Activated gamma-delta T cell (primary cell): ENCODE data around the gene SOX30.

Source experiments
- DNase-seq: peaks from one replicate; lab custom pipeline; 2025; lab: John Stamatoyannopoulos, UW

SOX30 gene

DNA sequence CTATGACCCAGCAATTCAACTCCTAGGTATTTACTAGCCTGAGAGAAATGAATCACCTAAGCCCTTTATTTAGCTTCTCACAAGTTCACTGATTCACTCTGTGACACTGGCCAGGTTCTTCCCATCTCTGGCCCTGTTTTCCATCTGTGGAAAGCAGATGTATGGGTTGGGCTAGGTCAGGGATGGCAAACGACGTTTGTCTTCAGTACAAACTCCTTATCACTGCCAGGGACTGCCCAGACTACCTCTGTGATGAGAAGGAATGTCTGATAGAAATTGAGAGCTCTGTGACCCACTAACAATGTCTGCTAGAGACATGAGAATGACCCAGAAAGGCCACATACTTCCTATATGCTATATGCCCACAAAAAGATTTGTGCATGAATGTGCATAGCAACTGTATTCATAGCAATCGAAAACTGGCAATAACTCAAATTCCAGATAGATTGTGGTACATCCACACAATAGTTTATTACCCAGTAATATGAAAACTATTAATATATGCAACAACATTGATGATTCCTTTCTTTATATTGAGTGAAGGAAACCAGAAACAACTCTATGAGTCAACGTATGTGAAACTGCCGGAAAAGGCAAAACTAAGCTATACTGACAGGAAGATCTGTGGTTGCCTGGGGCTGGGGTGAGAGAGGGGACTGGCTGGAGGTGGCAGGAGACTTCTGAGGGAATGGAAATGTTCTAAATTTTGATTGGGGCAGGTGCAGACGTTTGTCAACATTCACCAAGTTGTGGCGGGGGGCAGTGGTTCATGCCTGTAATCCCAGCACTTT is 44.7 kb downstream of the SOX30 start:
- DNase-seq = no peak

GRCh38 chr5:157606046-157606445 is 46.2 kb downstream of the SOX30 start:
- no peak for DNase-seq

- DNase-seq = no peak
Observed at GRCh38 chr5:157603333-157604190, 48.7 kb downstream of the SOX30 start.

GRCh38 chr5:157602505-157602904 is 49.7 kb downstream of the SOX30 start:
- DNase-seq = no peak

- DNase-seq = no peak
Observed at GRCh38 chr5:157600252-157600651, 52.0 kb downstream of the SOX30 start.

DNA sequence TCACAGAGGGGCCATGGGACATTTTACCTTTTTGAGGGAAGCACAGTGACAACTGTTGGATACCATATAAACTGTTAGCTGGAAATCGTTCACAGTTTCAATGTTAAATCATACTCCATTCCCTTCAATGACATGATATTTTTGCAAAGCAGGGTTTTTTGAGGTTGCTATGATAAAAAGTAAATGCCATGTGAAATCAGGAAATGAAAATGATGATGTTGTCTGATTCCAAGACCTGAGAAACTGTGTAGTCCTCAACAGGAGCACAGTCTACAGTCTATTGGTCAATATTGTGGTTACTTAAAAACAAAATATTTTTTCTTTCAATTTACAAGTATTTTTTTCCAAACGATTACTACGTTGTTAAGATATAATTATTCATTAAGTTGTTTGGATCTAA is 52.7 kb downstream of the SOX30 start:
- no peak for DNase-seq

DNA sequence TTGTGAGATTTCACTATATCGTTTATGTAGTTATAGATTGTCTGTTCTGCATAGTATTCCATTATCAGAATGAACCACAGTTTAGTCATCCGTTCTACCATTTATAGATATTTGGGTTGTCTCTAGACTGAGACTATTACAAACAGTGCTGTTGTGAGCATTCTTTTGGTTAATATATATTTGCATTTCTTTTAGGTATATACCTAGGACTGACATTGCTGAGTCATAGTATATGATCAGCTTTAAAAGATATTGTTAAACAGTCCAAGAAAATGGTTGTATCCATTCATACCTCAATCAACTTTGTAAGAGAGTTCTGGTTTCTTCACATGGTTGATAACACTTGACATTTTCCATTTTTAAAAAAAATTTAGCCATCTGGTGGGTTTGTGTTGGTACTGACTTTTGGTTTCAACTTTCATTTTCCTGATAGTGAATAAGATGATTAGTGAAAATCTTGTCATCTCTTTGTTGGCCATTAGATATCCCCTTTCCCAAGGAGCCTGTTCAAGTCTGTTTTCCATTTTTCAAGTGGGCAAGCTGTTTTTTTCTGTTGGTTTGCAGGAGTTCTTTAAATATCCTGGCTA is 53.8 kb downstream of the SOX30 start:
- no peak for DNase-seq

DNA sequence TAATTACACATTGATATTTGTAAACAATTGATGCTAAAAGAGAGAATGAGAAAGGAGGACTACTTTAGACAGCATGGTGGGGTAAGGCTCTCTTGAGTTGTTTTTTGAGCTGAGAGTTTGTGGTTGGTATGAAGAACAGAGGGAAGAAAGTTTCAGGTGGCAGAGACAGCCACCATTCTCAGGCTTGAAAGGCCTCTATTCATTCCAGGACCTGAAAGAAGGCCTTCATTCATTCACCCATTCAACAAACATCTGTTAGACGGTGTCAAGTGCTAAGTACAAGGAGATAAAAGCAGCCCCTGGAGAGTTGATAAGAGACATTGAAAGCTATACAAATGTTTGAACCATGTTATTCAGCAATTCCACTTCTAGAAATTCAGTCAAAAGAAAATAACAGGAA is 55.0 kb downstream of the SOX30 start:
- no peak for DNase-seq

- no peak for DNase-seq
Observed at GRCh38 chr5:157596487-157596886, 55.8 kb downstream of the SOX30 start.

DNA sequence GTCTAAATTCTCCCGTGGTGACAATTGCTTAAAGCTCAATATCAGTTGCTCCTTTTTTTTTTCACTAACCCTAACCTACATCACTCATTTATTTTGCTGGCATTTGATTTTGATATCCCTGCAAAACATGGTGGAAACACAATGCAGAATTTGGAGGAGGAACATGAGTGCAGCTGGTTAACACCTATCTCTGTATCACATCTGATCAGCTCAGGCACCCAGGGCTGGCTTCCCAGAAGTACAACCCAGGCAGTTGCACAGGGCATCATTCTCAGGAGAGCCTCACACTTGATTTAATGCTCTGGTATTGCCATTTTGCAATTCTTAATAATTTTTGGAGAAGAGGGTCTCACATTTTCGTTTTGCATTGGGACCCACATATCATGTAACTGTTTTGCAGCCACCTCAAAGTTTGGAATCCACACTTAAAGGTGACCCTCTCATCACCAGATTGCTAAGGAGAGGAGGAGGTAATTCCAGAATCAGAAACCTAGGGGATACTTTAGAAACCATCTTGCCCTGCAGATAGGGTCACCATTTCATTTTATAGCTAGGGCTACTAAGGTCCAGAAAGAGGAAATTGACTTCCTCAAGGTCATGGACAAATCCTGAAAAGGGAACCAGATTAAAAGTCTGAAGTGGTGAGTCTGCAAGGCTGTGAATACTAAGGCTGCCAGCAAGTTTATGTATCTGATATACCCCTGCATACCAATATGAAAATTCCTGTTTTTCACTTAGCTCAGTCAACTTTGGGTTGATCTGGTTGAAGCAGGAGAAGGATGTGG is 57.4 kb downstream of the SOX30 start:
- DNase-seq = no peak

- no peak for DNase-seq
Observed at GRCh38 chr5:157594257-157594656, 58.0 kb downstream of the SOX30 start.

DNA sequence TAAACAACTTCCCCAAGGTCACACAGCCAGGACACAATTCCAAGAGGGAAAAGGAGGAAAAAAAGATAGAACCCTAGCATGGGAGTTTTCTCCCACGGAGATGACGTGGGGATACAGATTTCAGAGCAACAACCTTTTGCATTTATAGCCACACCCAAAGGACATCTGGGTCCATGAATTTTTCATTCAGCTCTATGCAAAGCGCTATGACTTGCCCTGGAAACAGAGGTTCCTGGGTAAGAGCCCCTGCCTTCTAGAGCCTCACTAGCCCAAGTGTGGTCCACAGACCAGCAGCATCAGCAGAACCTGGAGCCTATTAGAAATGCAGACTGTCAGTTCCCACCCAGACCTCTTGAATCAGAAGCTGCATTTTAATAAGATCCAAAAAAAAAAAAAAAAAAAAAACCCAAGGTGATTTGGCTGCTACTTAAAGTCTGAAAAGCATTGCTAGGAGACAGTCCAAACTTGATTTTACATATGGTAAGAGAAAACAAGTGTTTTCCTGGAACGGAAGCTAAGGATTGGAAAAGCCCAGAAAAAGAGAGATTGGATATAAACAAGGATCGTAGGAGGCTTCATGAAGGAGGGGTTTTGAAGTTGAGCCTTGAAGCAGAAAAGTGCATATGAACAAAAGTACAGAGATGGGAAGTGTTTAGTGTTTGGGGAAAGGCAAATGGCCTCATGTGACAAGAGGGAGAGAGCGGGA is 59.0 kb downstream of the SOX30 start:
- no peak for DNase-seq

DNA sequence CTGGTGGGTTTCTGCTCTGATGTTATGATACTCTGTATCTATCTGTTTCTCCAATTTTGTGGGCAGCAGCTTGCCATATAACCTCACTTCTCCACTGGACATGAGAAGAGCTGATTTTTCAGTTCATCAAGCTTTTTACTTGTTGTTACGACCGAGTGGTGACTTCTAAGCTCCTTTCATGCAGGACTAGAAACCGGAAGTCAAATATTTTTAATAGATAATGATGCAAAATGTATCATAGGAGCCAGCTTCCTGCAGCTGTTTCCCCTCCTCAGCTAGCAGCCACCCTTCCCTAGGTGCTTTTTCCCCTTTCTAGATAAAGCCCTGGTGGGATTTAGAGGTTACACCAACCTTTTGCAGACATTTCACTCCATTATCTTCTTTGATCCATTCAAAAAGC is 59.6 kb downstream of the SOX30 start:
- no peak for DNase-seq

DNA sequence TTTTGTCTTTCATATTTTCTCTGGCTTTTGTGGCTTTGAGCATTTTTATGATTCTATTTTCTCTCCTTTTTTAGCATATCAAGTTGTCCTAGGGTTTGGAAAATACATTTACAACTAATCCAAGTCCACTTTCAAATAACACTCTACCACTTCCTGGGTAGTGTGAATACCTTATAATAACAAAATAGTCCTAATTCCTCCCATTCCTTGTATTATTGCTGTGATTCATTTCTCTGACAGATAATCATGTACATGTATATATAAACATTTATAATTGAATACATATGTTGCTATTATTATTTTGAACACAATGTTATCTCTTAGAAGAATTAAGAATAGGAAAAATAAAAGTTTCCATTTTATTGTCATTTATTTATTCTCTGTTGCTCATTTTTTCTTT is 61.8 kb downstream of the SOX30 start:
- DNase-seq = no peak

- DNase-seq = no peak
Observed at GRCh38 chr5:157584628-157585027, 67.6 kb downstream of the SOX30 start.

DNA sequence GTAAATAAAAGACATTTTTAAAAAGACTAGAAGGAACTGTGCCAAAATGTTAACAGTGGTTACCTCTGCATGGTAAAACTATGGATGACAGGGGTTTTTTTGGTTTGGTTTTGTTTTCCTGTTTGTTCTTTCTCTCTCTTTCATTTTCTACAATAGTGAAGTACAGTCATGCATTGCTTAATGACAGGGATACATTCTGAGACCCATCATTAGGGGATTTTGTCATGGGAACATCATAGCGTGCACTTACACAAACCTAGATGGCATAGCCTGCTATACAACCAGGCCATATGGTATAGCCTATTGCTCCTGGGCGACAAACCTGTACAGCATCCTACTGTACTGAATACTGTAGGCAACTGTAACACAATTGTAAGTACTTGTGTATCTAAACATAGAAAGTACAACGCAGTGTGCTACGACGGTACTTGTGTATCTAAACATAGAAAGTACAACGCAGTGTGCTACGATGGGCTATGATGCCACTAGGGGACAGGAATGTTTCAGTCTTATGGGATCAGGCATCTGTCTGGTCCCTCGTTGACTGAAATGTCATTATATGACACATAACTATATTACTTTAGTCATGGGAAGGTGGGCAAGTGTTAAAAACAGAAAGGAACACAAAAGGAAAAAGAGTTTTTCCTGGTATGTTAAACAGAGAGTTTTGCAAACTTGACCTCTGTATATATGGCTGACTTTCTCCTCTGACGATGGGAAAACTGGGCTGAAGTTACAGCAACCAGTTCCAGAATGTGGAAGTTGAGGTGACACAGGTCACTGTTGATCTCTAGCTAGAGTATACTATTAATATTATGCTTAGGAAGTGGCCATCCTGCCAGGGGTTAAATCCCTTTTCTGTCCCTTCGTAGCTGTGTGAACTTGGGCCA is 69.3 kb downstream of the SOX30 start:
- no peak for DNase-seq

DNA sequence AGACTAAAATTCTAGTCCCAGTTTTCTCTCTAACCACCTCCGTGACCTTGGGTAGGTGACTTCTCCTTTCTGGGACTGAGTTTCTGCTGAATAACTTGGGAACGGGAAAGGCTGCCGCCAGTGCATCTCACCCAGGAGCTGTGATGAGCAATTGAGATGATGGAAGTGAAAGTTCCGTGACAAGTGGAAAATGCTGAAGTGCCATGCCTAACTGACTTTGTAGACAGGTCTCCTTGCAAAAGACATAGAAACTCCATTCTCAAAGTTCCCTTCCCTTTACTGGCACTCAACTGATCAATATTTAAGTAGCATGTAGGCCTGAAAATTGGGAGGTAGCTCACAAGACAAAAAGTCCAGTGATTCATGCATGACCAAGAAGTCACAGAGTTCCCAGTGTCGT is 70.3 kb downstream of the SOX30 start:
- no peak for DNase-seq

DNA sequence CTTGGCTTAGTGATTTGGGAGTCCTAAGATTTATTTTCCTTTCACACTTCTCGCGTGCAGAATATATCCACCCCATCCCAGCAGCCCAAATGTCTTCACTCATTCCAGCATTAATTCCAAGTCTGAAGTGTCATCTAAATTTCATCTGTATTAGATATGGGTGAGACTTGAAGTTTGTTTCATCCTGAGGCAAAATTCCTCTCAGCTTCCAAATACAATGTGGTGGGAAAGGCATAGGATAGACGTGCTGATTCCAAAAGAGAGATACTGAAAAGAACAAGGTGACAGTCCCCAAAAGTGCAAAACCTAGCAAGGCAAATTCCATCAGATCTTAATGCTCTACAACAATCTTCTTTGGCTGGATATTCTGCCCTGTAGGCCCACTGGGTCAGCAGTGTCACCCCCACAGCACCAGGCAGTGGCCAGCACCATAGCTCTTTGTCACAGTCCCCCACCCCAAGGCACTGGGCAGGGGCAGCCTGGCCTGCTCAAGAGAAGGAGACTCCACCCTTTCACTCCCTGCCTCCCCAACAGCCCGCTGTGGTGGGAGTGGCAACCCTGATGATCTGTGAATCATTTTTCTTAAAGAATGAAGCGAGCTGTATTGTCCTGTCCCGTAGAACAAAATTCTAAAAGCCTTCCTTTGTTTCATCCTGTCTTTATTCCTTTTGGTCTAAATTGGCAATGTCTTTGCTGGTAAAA is 74.0 kb downstream of the SOX30 start:
- DNase-seq = no peak

DNA sequence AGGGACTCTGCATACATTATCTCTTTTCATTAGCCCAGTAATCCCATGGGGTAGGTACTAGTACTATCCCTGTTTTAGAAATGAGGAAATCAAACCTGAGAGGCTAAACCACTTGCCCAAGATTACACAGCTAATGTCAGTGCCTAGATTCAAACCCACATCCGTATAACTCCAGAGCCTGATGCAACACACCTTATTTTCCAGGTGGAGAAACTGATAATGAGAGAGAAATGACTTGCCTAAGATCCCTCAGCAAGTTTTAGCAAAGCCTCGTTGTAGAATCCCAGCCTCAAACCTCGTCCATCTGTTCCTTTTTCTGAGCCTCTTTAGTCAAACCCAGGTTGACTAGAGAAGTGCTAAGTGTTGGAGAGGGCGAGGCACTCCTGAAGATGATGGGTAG is 75.6 kb downstream of the SOX30 start:
- DNase-seq = no peak
